Measurements from ENCODE around the gene EML4.

The EML4 gene

GRCh38 chr2:42198466-42198865 is 29.3 kb downstream of the EML4 start:
- in situ Hi-C loops (cut with MboI; ENCODE audit: low sequenced_read_pairs) = no loop called here
- no peaks in the 10 kb centered on the region for H3K9me3 ChIP-seq
- no peak overlapping the region for H3K4me3 ChIP-seq
- no peaks in the 10 kb centered on the region for H3K27me3 ChIP-seq (ENCODE audit: low read depth)
- no peaks in the 10 kb centered on the region; the same call in 1 of the 2 replicates for H3K36me3 ChIP-seq (replicated peaks)
- peaks cover 10% of the 10 kb centered on the region for H3K4me1 ChIP-seq
- no peak for DNase-seq (ENCODE audit: low spot score in 2 of 2)

GRCh38 chr2:42199002-42199401 is 29.8 kb downstream of the EML4 start:
- in situ Hi-C loops (cut with MboI; ENCODE audit: low sequenced_read_pairs) = no loop called here
- no peaks in the 10 kb centered on the region for H3K9me3 ChIP-seq

GRCh38 chr2:42199626-42200025 is 30.5 kb downstream of the EML4 start:
- Histone ChIP-seq H3K36me3 (replicated peaks) (no peaks in the 10 kb centered on the region; the same call in 1 of the 2 replicates), H3K9me3 (no peaks in the 10 kb centered on the region), H3K27me3 (ENCODE audit: low read depth) (no peaks in the 10 kb centered on the region), H3K4me3 (no peak overlapping the region), H3K4me1 (peaks cover 10% of the 10 kb centered on the region)
- DNase-seq (ENCODE audit: low spot score in 2 of 2) = no peak
- in situ Hi-C loops (cut with MboI; ENCODE audit: low sequenced_read_pairs) = no loop called here

More at GRCh38 chr2:42199002-42199401, 29.8 kb downstream of the EML4 start:
- no peaks in the 10 kb centered on the region; the same call in 1 of the 2 replicates for H3K36me3 ChIP-seq (replicated peaks)
- no peaks in the 10 kb centered on the region for H3K27me3 ChIP-seq (ENCODE audit: low read depth)
- no peak overlapping the region for H3K4me3 ChIP-seq
- peaks cover 10% of the 10 kb centered on the region for H3K4me1 ChIP-seq
- no peak for DNase-seq (ENCODE audit: low spot score in 2 of 2)

- no peaks in the 10 kb centered on the region for H3K9me3 ChIP-seq
- no peak overlapping the region for H3K4me3 ChIP-seq
- H3K36me3 ChIP-seq (replicated peaks) = no peaks in the 10 kb centered on the region
- in situ Hi-C loops (cut with MboI; ENCODE audit: low sequenced_read_pairs) = no loop called here
- DNase-seq (ENCODE audit: low spot score in 2 of 2) = no peak
- H3K4me1 ChIP-seq = peaks cover 5% of the 10 kb centered on the region
- no peaks in the 10 kb centered on the region for H3K27me3 ChIP-seq (ENCODE audit: low read depth)
Observed at GRCh38 chr2:42200926-42201855, 32.0 kb downstream of the EML4 start.

GRCh38 chr2:42202634-42203008 is 33.5 kb downstream of the EML4 start:
- Histone ChIP-seq H3K9me3 (no peaks in the 10 kb centered on the region), H3K27me3 (ENCODE audit: low read depth) (no peaks in the 10 kb centered on the region), H3K36me3 (replicated peaks) (no peaks in the 10 kb centered on the region; the same call in 1 of the 2 replicates), H3K4me1 (no peaks in the 10 kb centered on the region), H3K4me3 (no peak overlapping the region)
- DNase-seq (ENCODE audit: low spot score in 2 of 2) = no peak
- in situ Hi-C loops (cut with MboI; ENCODE audit: low sequenced_read_pairs) = no loop called here

GRCh38 chr2:42203792-42204191 is 34.6 kb downstream of the EML4 start:
- no peaks in the 10 kb centered on the region for H3K4me1 ChIP-seq
- H3K27me3 ChIP-seq (ENCODE audit: low read depth) = no peaks in the 10 kb centered on the region
- H3K36me3 ChIP-seq (replicated peaks) = no peaks in the 10 kb centered on the region; the same call in 1 of the 2 replicates
- in situ Hi-C loops (cut with MboI; ENCODE audit: low sequenced_read_pairs) = no loop called here
- no peak overlapping the region for H3K4me3 ChIP-seq
- H3K9me3 ChIP-seq = no peaks in the 10 kb centered on the region
- no peak for DNase-seq (ENCODE audit: low spot score in 2 of 2)

- Histone ChIP-seq H3K36me3 (replicated peaks) (no peaks in the 10 kb centered on the region; the same call in 1 of the 2 replicates), H3K9me3 (no peaks in the 10 kb centered on the region), H3K4me3 (no peak overlapping the region), H3K4me1 (no peaks in the 10 kb centered on the region), H3K27me3 (ENCODE audit: low read depth) (no peaks in the 10 kb centered on the region)
- DNase-seq (ENCODE audit: low spot score in 2 of 2) = no peak
- in situ Hi-C loops (cut with MboI; ENCODE audit: low sequenced_read_pairs) = no loop called here
Observed at GRCh38 chr2:42205337-42205736, 36.2 kb downstream of the EML4 start.

- no peaks in the 10 kb centered on the region; the same call in 1 of the 2 replicates for H3K36me3 ChIP-seq (replicated peaks)
- no peaks in the 10 kb centered on the region for H3K27me3 ChIP-seq (ENCODE audit: low read depth)
- no peaks in the 10 kb centered on the region for H3K9me3 ChIP-seq
- H3K4me3 ChIP-seq = no peak overlapping the region
- in situ Hi-C loops (cut with MboI; ENCODE audit: low sequenced_read_pairs) = no loop called here
- no peaks in the 10 kb centered on the region for H3K4me1 ChIP-seq
- no peak for DNase-seq (ENCODE audit: low spot score in 2 of 2)
Observed at GRCh38 chr2:42207826-42208225, 38.7 kb downstream of the EML4 start.

GRCh38 chr2:42210203-42210602 is 41.0 kb downstream of the EML4 start:
- Histone ChIP-seq H3K4me1 (no peaks in the 10 kb centered on the region), H3K36me3 (replicated peaks) (no peaks in the 10 kb centered on the region; the same call in 1 of the 2 replicates), H3K9me3 (no peaks in the 10 kb centered on the region), H3K4me3 (no peak overlapping the region), H3K27me3 (ENCODE audit: low read depth) (no peaks in the 10 kb centered on the region)
- DNase-seq (ENCODE audit: low spot score in 2 of 2) = no peak
- in situ Hi-C loops (cut with MboI; ENCODE audit: low sequenced_read_pairs) = no loop called here

GRCh38 chr2:42211291-42211690 is 42.1 kb downstream of the EML4 start:
- H3K4me1 ChIP-seq = peaks cover under 1% of the 10 kb centered on the region; the same call in 1 of the 2 replicates
- H3K9me3 ChIP-seq = no peaks in the 10 kb centered on the region
- H3K4me3 ChIP-seq = no peak overlapping the region
- no peaks in the 10 kb centered on the region for H3K27me3 ChIP-seq (ENCODE audit: low read depth)
- H3K36me3 ChIP-seq (replicated peaks) = no peaks in the 10 kb centered on the region; the same call in 1 of the 2 replicates
- in situ Hi-C loops (cut with MboI; ENCODE audit: low sequenced_read_pairs) = no loop called here
- DNase-seq (ENCODE audit: low spot score in 2 of 2) = no peak

- no peaks in the 10 kb centered on the region for H3K27me3 ChIP-seq (ENCODE audit: low read depth)
- in situ Hi-C loops (cut with MboI; ENCODE audit: low sequenced_read_pairs) = no loop called here
- H3K36me3 ChIP-seq (replicated peaks) = no peaks in the 10 kb centered on the region; the same call in 1 of the 2 replicates
- no peaks in the 10 kb centered on the region for H3K9me3 ChIP-seq
- H3K4me3 ChIP-seq = no peak overlapping the region
- H3K4me1 ChIP-seq = peaks cover 6% of the 10 kb centered on the region; the same call in 1 of the 2 replicates
- DNase-seq (ENCODE audit: low spot score in 2 of 2) = no peak
Observed at GRCh38 chr2:42214669-42215068, 45.5 kb downstream of the EML4 start.

- no peaks in the 10 kb centered on the region for H3K27me3 ChIP-seq (ENCODE audit: low read depth)
- no peak overlapping the region for H3K4me3 ChIP-seq
- H3K9me3 ChIP-seq = no peaks in the 10 kb centered on the region
- in situ Hi-C loops (cut with MboI; ENCODE audit: low sequenced_read_pairs) = no loop called here
- H3K36me3 ChIP-seq (replicated peaks) = no peaks in the 10 kb centered on the region
- H3K4me1 ChIP-seq = peaks cover 6% of the 10 kb centered on the region; the same call in 1 of the 2 replicates
- DNase-seq (ENCODE audit: low spot score in 2 of 2) = peak in 1 of 2 experiments; percentile 17
Observed at GRCh38 chr2:42216694-42217093, 47.5 kb downstream of the EML4 start.

GRCh38 chr2:42217307-42217706 is 48.2 kb downstream of the EML4 start:
- in situ Hi-C loops (cut with MboI; ENCODE audit: low sequenced_read_pairs) = no loop called here
- no peaks in the 10 kb centered on the region for H3K36me3 ChIP-seq (replicated peaks)
- no peak overlapping the region for H3K4me3 ChIP-seq
- no peaks in the 10 kb centered on the region for H3K9me3 ChIP-seq
- H3K4me1 ChIP-seq = peaks cover 7% of the 10 kb centered on the region
- DNase-seq (ENCODE audit: low spot score in 2 of 2) = no peak
- no peaks in the 10 kb centered on the region for H3K27me3 ChIP-seq (ENCODE audit: low read depth)

- H3K9me3 ChIP-seq = no peaks in the 10 kb centered on the region
- H3K27me3 ChIP-seq (ENCODE audit: low read depth) = no peaks in the 10 kb centered on the region
- in situ Hi-C loops (cut with MboI; ENCODE audit: low sequenced_read_pairs) = no loop called here
- no peaks in the 10 kb centered on the region for H3K36me3 ChIP-seq (replicated peaks)
- no peak overlapping the region for H3K4me3 ChIP-seq
- no peak for DNase-seq (ENCODE audit: low spot score in 2 of 2)
- peaks cover 13% of the 10 kb centered on the region for H3K4me1 ChIP-seq
Observed at GRCh38 chr2:42217914-42218313, 48.8 kb downstream of the EML4 start.
